DND-41 (cell line): ENCODE measurements around the gene DUSP28.

Experiments
- ATAC-seq: fragments of 200-7000 bp; cut with Tn5 transposase; 3 replicates; pipeline ENCODE4 v1.9.1; 2021; ENCODE audit warnings: low read depth; ENCODE audit not compliant: insufficient read depth
- DNase-seq: peaks from one replicate; pipeline ENCODE4 v3.0.0-alpha.2; 2020
- H2AFZ ChIP-seq: 2 replicates; pipeline ENCODE4 v1.6.0; 2012; ENCODE audit warnings: low read depth, low read length
- H3K27ac ChIP-seq: 2 replicates; pipeline ENCODE4 v1.5.1; 2012; ENCODE audit warnings: low read length, inconsistent platforms
- H3K27me3 ChIP-seq: fragments of 200-600 bp; sonication (generic); 2 replicates; pipeline ENCODE4 v1.6.0; 2012; ENCODE audit warnings: low read length, mild to moderate bottlenecking, inconsistent platforms; ENCODE audit not compliant: insufficient read depth, poor library complexity
- H3K36me3 ChIP-seq: 2 replicates; pipeline ENCODE4 v1.5.1; 2012; ENCODE audit warnings: low read length, inconsistent platforms; ENCODE audit not compliant: insufficient read depth
- H3K4me1 ChIP-seq: 2 replicates; pipeline ENCODE4 v1.5.1; 2012; ENCODE audit warnings: mild to moderate bottlenecking, low read length; ENCODE audit not compliant: insufficient read depth
- H3K4me2 ChIP-seq: 2 replicates; pipeline ENCODE4 v1.6.0; 2012; ENCODE audit warnings: mild to moderate bottlenecking, moderate library complexity, low read length, inconsistent platforms; ENCODE audit not compliant: insufficient read depth
- H3K4me3 ChIP-seq, 2 experiments: fragments of 200-600 bp in 1 of 2; shearing (Covaris generic) in 1 of 2; 2 replicates each; pipeline ENCODE4 v1.5.1; 2012 to 2016; ENCODE audit warnings: inconsistent platforms in 2 of 2, low read length in 2 of 2, mild to moderate bottlenecking in 2 of 2, low read depth in 1 of 2, moderate library complexity in 1 of 2
- H3K79me2 ChIP-seq: 2 replicates; pipeline ENCODE4 v1.6.0; 2012; ENCODE audit warnings: low read length, inconsistent platforms; ENCODE audit not compliant: insufficient read depth
- H3K9ac ChIP-seq: 2 replicates; pipeline ENCODE4 v1.6.0; 2012; ENCODE audit warnings: low read depth, mild to moderate bottlenecking, inconsistent platforms, low read length, moderate library complexity
- H3K9me3 ChIP-seq: 2 replicates; pipeline ENCODE4 v1.5.1; 2012; ENCODE audit warnings: low read length, moderate library complexity, mild to moderate bottlenecking, inconsistent platforms; ENCODE audit not compliant: insufficient read depth, severe bottlenecking
- H4K20me1 ChIP-seq: 2 replicates; pipeline ENCODE4 v1.6.0; 2012; ENCODE audit warnings: low read length; ENCODE audit not compliant: insufficient read depth
- EZH2 ChIP-seq: IDR thresholded peaks from 3 replicates; pipeline ENCODE4 v1.6.1; 2012; ENCODE audit warnings: borderline replicate concordance, low read depth, mild to moderate bottlenecking, moderate library complexity, low read length, inconsistent platforms; ENCODE audit not compliant: severe bottlenecking
- TF ChIP-seq, protein P1 (sequence below): IDR thresholded peaks from 2 replicates; pipeline ENCODE4 v1.5.1; 2012; ENCODE audit warnings: borderline replicate concordance, low read length, moderate library complexity, mild to moderate bottlenecking; ENCODE audit not compliant: poor library complexity, severe bottlenecking; ENCODE audit errors: extremely low read depth

The DUSP28 gene

DNA sequence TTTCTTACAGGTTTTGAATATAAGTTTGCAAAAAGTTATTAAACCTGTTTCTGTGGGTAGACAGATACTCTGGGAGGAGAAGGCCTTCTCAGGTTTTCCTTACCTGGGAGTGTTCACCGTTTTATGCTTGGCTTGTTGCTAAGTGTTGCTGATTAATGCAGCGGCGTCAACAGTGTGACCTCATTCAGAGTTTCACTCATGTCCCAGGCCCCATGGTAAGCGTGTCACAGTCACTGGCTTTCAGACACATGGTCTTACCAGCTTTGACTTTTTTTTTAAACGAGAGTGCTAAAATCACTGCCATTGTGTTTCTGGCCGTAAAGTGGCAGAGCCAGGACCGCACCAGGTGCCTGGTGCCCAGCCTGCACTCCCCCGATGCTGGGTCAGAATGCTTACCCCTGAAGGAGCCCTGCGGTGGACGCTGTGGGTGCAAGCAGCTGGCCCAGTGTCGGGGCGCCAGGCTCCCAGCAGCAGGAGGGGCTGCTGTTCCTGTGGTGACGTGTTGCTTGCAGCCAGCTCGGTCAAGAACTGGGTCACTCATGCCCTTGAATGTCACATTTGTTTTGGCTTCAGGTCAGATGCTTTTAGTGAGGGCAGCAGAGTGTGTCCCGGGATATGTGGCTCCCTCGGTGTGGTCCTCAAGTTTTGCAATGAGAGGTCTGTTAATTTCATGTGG, 29.8 kb downstream of the DUSP28 start:
- no peak overlapping the region for H2AFZ ChIP-seq
- ATAC-seq (no peak), DNase-seq (no peak)
- H4K20me1 ChIP-seq = peaks cover 91% of the 10 kb centered on the region
- peaks cover 87% of the 10 kb centered on the region for H3K79me2 ChIP-seq
- peaks cover 56% of the 10 kb centered on the region for H3K36me3 ChIP-seq
- no peak overlapping the region for H3K4me2 ChIP-seq
- peaks cover 30% of the 10 kb centered on the region for H3K4me1 ChIP-seq
- H3K9ac ChIP-seq = no peak overlapping the region
- no peaks in the 10 kb centered on the region for H3K9me3 ChIP-seq
- H3K27me3 ChIP-seq = no peaks in the 10 kb centered on the region
- H3K27ac ChIP-seq = no peak overlapping the region
- no peak overlapping the region for H3K4me3 ChIP-seq
- TF ChIP-seq, protein P1, sequence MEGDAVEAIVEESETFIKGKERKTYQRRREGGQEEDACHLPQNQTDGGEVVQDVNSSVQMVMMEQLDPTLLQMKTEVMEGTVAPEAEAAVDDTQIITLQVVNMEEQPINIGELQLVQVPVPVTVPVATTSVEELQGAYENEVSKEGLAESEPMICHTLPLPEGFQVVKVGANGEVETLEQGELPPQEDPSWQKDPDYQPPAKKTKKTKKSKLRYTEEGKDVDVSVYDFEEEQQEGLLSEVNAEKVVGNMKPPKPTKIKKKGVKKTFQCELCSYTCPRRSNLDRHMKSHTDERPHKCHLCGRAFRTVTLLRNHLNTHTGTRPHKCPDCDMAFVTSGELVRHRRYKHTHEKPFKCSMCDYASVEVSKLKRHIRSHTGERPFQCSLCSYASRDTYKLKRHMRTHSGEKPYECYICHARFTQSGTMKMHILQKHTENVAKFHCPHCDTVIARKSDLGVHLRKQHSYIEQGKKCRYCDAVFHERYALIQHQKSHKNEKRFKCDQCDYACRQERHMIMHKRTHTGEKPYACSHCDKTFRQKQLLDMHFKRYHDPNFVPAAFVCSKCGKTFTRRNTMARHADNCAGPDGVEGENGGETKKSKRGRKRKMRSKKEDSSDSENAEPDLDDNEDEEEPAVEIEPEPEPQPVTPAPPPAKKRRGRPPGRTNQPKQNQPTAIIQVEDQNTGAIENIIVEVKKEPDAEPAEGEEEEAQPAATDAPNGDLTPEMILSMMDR = no peak
- TF ChIP-seq EZH2 = no peak

DNA sequence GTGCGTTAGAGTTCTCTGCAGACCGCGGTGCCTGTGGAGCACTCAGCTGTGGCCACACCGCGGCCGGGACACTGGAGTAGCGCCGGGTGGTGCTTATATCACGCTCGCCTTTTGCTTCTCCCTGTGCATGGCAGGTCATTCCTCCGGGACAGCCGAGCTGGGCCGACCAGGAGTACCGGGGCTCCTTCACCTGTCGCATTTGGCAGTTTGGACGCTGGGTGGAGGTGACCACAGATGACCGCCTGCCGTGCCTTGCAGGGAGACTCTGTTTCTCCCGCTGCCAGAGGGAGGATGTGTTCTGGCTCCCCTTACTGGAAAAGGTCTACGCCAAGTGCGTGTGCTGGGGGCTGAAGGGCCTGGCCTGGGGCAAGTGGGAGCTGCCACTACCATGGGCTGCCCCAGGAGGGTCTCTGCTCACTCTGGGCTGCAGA, 30.5 kb downstream of the DUSP28 start:
- no peak overlapping the region for H3K27ac ChIP-seq
- no peaks in the 10 kb centered on the region for H3K27me3 ChIP-seq
- H3K9me3 ChIP-seq = no peaks in the 10 kb centered on the region
- no peak overlapping the region for H3K4me2 ChIP-seq
- no peak overlapping the region for H3K4me3 ChIP-seq
- DNase-seq = no peak
- TF ChIP-seq, protein P1 = no peak
- TF ChIP-seq EZH2 = no peak
- no peak for ATAC-seq
- peaks cover 23% of the 10 kb centered on the region for H3K4me1 ChIP-seq
- no peak overlapping the region for H3K9ac ChIP-seq
- H3K79me2 ChIP-seq = peaks cover 82% of the 10 kb centered on the region
- H3K36me3 ChIP-seq = peaks cover 63% of the 10 kb centered on the region
- peaks cover 91% of the 10 kb centered on the region for H4K20me1 ChIP-seq
- no peak overlapping the region for H2AFZ ChIP-seq

- Histone ChIP-seq H2AFZ (no peak overlapping the region), H3K4me1 (peaks cover 22% of the 10 kb centered on the region), H3K4me2 (no peak overlapping the region), H3K36me3 (peaks cover 68% of the 10 kb centered on the region), H3K27ac (no peak overlapping the region), H3K79me2 (peaks cover 79% of the 10 kb centered on the region), H3K27me3 (no peaks in the 10 kb centered on the region), H3K9me3 (no peaks in the 10 kb centered on the region), H3K4me3 (no peak overlapping the region), H4K20me1 (peaks cover 93% of the 10 kb centered on the region), H3K9ac (no peak overlapping the region)
- TF ChIP-seq, protein P1 = no peak
- TF ChIP-seq EZH2 = no peak
- ATAC-seq (no peak), DNase-seq (no peak)
Measured at GRCh38 chr2:240591226-240591625, 31.1 kb downstream of the DUSP28 start.
